GM10248 (cell line): ENCODE measurements around the gene NETO2.
"Not testable (repeated sequence)": the region's sequence is repeated elsewhere in the genome, so short reads cannot be mapped to it uniquely, and the experiment has no call there.

Experiments used
- CTCF ChIA-PET: fragments of 300-600 bp; sonication (Branson Sonifier 250); formaldehyde crosslinking; extraction: SDS; loops from one replicate; lab custom pipeline; 2021; ENCODE audit warnings: antibody characterized with exemption; lab: Yijun Ruan, JAX
- POLR2A ChIA-PET: fragments of 350-650 bp; sonication (Branson Sonifier 250); formaldehyde crosslinking; extraction: SDS; loops from one replicate; lab custom pipeline; 2020; ENCODE audit warnings: antibody characterized with exemption; lab: Yijun Ruan, JAX
- DNase-seq: peaks from one replicate; pipeline ENCODE4 v3.0.0; 2012; ENCODE audit errors: extremely low spot score
- TF ChIP-seq, protein P1 (sequence below): IDR thresholded peaks from 2 replicates; pipeline ENCODE4 v1.5.1; 2012; ENCODE audit warnings: mild to moderate bottlenecking, low read depth; ENCODE audit errors: extremely low read depth, missing control alignments, control extremely low read depth

The NETO2 gene

DNA sequence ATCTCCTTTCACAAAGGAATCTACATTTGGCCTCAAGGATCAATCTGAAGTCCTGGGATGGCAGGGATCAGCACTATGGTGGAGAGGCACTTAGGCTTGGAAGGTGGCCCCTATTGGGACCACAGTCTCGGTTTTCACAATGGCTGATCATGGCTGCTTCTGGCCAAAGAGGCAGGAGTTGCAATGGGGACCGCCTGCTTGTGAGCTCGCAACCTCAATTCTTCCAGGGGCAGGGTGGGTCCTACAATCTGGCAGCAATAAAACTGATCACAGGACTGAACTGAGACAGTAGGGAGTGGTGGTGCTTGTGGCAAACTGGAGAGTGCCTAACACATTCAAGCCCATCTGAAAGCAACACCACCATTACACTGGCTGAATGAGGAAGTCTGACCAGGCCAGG lies 83.1 kb downstream of the NETO2 start:
- ChIA-PET CTCF (interaction anchor here (0.8 to 2.1 kb wide), 3 partner anchors 9 to 23 kb away, joined by 3 to 8 read pairs (median 4); no protein-coding TSS in a partner anchor), POLR2A (no interaction called here)
- TF ChIP-seq, protein P1, sequence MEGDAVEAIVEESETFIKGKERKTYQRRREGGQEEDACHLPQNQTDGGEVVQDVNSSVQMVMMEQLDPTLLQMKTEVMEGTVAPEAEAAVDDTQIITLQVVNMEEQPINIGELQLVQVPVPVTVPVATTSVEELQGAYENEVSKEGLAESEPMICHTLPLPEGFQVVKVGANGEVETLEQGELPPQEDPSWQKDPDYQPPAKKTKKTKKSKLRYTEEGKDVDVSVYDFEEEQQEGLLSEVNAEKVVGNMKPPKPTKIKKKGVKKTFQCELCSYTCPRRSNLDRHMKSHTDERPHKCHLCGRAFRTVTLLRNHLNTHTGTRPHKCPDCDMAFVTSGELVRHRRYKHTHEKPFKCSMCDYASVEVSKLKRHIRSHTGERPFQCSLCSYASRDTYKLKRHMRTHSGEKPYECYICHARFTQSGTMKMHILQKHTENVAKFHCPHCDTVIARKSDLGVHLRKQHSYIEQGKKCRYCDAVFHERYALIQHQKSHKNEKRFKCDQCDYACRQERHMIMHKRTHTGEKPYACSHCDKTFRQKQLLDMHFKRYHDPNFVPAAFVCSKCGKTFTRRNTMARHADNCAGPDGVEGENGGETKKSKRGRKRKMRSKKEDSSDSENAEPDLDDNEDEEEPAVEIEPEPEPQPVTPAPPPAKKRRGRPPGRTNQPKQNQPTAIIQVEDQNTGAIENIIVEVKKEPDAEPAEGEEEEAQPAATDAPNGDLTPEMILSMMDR, result no peak
- no peak for DNase-seq

DNA sequence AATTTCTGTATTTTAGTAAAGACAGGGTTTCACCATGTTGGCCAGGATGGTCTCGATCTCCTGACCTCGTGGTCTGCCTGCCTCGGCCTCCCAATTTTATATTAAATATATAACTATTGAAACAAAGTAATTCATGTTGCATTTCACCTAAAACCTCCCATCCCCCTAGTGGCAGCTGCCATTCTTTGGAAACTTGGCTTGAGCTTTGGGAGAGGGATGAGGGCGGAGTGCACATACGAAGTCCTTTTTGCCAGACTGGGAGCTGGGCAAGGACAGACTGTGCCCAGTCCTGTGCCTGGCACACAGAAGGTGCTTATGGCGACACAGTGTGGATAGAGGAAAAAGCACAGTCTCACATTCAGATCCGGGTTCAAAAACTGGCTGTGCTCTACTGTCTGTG lies 83.8 kb downstream of the NETO2 start:
- TF ChIP-seq, protein P1, result no peak
- POLR2A ChIA-PET, result no interaction called here
- no peak for DNase-seq
- CTCF ChIA-PET, result interaction anchor here (0.8 to 2.1 kb wide), 3 partner anchors 9 to 22 kb away, joined by 3 to 8 read pairs (median 4); no protein-coding TSS in a partner anchor

DNA sequence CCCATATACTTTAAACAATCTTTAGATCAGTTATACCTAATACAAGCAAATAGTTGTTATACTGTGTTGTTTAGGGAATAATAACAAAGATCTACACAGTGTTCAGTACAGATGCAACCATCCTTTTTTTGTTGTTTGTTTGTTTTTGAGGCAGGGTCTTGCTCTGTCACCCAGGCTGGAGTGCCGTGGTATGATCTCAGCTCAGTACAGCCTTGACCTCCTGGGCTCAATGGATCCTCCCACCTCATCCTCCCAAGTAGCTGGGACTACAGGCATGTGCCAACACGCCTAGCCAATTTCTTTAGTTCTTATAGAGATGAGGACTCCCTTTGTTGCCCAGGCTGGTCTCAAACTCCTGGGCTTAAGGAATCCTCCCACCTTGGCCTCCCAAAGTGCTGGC lies 84.6 kb downstream of the NETO2 start:
- CTCF ChIA-PET, result interaction anchor here (1.2 to 1.4 kb wide), 3 partner anchors 8 to 10 kb away, joined by 3 read pairs; no protein-coding TSS in a partner anchor
- DNase-seq, POLR2A ChIA-PET: not testable (repeated sequence)

DNA sequence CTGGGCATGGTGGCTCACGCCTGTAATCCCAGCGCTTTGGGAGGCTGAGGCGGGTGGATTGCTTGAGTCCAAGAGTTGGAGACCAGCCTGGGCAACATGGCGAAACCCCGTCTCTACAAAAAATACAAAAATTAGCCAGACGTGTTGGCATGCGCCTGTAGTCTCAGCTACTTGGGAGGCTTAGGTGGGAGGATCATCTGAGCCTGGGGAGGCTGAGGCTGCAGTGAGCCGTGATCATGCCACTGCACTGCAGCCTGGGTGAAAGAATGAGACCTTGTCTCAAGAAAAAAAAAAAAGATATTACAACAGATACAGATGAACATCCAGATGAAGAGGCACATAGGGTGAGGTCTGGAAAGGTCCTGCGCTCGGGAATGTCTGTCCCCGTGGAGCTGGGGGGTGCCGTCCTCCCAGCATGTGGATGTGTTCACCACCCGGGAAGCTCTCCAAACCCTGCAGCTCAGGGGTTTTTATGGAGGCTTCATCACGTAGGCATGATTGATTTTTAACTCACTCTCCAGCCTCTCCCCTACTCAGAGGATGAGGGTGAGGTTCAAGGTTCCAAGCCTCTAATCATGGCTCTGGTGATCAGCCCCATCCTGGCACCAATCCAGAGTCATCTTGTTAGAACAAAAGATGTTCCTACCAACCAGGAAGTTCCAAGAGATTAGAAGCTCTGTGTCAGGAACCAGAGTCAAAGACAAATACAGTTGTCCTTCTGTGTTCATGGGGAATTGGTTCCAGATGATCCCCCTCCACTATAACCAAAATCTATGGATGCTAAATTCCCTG lies 85.3 kb downstream of the NETO2 start:
- TF ChIP-seq, protein P1, result no peak
- DNase-seq, result no peak
- ChIA-PET POLR2A (no interaction called here), CTCF (interaction anchor here (1.2 to 1.4 kb wide), 3 partner anchors 9 to 10 kb away, joined by 3 read pairs; no protein-coding TSS in a partner anchor)

DNA sequence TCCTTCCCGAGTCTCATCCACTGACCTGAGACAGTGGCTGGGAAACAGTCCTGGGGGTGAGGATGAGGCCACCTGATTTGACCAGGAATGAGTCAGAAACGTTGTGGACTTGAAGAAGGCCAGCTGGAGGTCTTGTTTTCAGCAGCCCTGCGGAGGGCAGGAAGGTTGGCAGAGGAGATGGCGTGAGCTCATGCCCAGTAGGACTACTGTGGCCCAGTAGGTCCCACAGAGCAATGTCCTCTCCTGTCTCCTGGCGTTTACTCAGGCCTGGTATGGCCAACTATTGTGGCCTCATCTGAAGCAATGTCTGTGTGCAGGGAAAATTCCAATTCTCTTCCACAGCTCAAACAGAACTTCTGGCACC lies 86.1 kb downstream of the NETO2 start:
- no peak for DNase-seq
- CTCF ChIA-PET, result interaction anchor here (1.4 kb wide), 1 partner anchor 8 kb away, joined by 3 read pairs; no protein-coding TSS in a partner anchor
- POLR2A ChIA-PET, result no interaction called here
- TF ChIP-seq, protein P1, result no peak

DNA sequence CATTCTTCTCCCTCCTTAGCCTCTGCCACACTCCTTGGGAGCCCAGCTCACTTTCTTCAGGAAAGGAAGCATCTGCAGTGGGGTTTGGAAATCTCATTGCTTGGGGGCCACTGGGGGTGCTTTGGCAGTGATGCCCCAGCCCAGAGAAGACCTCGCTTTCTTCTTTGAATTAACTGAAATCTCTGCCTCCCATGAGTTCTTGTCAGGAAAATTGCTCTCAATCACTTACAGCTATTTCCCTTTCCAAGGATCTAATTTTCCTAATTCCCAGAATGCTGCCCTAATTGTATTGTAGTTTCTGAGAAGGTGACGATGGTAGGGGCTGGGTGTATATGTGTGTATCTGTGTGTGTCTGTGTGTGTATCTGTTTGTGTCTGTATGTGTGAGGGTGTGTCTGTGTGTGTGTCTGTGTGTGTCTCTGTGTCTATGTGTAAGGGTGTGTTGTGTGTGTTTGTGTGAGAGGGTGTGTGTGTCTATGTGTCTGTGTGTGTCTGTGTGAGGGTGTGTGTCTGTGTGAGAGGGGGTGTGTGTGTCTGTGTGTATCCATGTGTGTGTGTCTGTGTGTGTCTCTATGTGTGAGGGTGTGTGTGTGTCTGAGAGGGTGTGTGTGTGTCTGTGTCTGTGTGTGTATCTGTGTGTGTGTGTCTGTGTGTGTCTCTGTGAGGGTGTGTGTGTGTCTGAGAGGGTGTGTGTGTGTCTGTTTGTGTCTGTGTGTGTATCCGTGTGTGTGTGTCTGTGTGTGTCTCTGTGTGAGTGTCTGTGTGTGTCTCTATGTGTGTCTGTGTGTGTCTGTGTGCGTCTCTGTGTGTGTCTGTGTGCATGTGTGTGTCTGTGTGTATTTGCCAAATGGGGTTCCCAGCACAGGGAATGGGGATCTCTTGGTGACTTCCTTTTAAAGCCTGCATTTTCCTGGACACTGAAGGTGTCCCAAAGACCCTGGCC lies 86.8 kb downstream of the NETO2 start:
- no peak for DNase-seq
- POLR2A ChIA-PET, result no interaction called here
- CTCF ChIA-PET, result interaction anchor here (1.4 kb wide), 1 partner anchor 10 kb away, joined by 3 read pairs; no protein-coding TSS in a partner anchor

DNA sequence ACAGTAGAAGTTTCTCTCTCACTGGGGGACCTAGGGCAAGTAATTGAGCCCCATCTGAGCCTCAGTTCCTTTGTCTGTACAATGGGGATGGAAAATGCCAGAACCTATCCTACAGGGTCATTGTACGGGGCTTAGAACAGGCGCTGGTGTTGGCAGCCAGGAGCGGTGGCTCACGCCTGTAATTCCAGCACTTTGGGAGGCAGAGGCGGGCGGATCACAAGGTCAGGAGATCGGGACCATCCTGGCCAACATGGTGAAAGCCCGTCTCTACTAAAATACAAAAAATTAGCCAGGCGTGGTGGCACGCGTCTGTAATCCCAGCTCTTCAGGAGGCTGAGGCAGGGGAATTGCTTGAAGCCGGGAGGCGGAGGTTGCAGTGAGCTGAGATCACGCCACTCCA lies 87.7 kb downstream of the NETO2 start:
- POLR2A ChIA-PET, result not testable (repeated sequence)

More for the DNA sequence above, 86.8 kb downstream of the NETO2 start:
- TF ChIP-seq, protein P1, result no peak

More for the DNA sequence above, 87.7 kb downstream of the NETO2 start:
- CTCF ChIA-PET, result interaction anchor here (1.4 kb wide), 2 partner anchors 9 to 18 kb away, joined by 3 to 6 read pairs; no protein-coding TSS in a partner anchor
- DNase-seq, result not testable (repeated sequence)
